Measurements from ENCODE around the gene ZSWIM5.
"Not testable (repeated sequence)": the region's sequence is repeated elsewhere in the genome, so short reads cannot be mapped to it uniquely, and the experiment has no call there.

ZSWIM5 gene

DNA sequence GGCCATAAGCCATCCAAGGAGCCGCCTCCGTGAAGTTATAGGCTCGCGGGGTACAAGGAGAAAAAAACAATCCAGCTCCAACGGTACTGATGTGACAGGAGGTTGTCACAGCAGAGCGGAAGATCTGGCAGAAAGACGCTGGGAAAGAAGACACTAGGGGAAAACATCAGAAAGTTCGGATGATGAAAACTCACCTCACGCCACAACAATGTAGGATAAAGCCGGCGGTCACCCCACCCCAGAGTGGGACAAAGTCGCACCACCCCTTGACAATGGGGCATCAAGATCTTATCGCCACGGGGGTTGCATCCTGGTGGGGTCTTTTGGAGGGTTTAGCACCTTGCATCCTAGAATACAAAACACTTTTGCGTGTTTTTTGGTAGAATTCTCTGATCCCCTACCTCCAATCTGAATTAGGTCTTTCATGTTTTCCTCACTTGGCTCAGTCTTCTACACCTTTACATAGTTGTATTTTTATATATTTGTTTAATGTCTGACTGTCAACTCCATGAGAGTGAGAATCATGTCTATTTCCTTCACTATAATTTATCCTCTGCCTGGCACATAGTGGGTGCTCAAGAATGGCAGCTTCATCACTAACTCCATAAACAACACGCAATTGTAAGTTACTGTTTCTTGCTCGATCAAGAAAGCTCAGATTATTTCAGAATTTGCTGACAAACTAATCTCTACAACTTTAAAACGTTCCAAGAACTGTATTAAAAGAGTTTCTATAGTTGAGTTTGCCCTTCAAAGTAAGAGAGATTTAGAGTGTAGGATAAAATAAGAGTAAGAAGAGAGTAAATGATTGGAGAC is 611 bp upstream of the ZSWIM5 start:
- H3K4me3 ChIP-seq, result peak overlapping the region; percentile 70 to 87 (median 78)
- H3K27me3 ChIP-seq, result peaks cover 62 to 79% (median 76%) of the 10 kb centered on the region in 11 experiments
- H4K20me1 ChIP-seq, result peaks cover 0 to 20% (median 10%) of the 10 kb centered on the region in 11 experiments; a peak in 14 of 22 replicates
- H3K9ac ChIP-seq, result peak overlapping the region in 1 of 11 experiments; percentile 32; a peak in 1 of 22 replicates
- H3K36me3 ChIP-seq, result no peaks in the 10 kb centered on the region
- peaks cover 5 to 15% (median 10%) of the 10 kb centered on the region in 10 experiments; a peak in 16 of 20 replicates for H3K4me1 ChIP-seq
- H3K9me3 ChIP-seq (replicated peaks in 1 of 11), result no peaks in the 10 kb centered on the region
- no peak for TF ChIP-seq Cebpa-rat (IDR thresholded peaks at IDR 0.05)
- H3K4me2 ChIP-seq, result peak overlapping the region; percentile 95 to 100 (median 99)
- H3K27ac ChIP-seq, result no peak overlapping the region

DNA sequence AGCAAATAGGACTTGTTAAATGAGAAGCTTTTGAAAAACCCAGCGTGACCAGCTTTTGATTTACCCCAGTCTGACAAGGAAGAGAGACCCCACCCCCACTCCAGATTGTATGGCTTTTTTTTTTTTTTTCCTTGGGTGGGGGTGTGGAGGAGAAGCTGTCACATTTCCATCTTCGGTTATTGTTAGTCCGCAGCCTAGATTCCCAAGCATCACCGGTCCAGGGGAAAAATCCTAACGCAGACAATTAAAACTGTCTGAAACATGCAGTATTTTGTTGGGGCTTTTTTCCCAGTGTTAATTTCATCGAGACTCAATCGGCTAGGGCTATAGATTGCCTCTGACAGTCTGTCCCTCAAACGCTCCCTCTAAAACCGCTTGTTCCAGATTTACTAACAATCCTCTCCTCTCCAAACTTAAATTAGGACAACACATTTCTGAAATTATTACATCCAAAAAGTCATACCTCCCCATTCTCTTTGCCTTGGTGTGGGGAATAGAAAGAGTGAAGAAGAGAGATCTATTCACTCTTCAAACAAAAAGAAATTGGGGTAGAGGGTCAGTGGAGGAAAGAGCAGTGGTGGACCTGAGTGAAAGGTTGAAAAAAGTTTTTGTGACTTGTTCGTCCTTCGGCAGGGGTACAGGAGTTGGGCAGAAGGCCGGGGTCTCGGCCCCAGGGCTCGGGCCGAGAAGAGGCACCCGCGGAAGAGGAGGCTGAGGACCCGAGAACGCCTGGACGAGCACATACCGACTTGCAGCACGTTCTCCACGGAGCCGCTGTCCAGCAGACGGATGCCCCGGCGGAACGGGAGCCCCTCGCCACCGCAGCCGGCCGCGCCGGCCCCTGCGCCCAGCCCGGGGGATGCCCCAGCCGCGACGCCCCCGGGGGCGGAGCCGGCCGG is 1.1 kb downstream of the ZSWIM5 start:
- no peaks in the 10 kb centered on the region for H3K9me3 ChIP-seq (replicated peaks in 1 of 11)
- H3K9ac ChIP-seq, result peak overlapping the region in 10 of 11 experiments; percentile 51 to 75 (median 69); a peak in 14 of 22 replicates
- no peak for TF ChIP-seq Cebpa-rat (IDR thresholded peaks at IDR 0.05)
- H3K27me3 ChIP-seq, result peaks cover 62 to 82% (median 76%) of the 10 kb centered on the region in 11 experiments
- H3K36me3 ChIP-seq, result no peaks in the 10 kb centered on the region
- H3K4me3 ChIP-seq, result peak overlapping the region; percentile 70 to 87 (median 78)
- H4K20me1 ChIP-seq, result peaks cover 0 to 20% (median 10%) of the 10 kb centered on the region in 11 experiments; a peak in 14 of 22 replicates
- H3K4me2 ChIP-seq, result peak overlapping the region; percentile 95 to 100 (median 99)
- peaks cover 5 to 15% (median 10%) of the 10 kb centered on the region in 10 experiments; a peak in 16 of 20 replicates for H3K4me1 ChIP-seq
- H3K27ac ChIP-seq, result no peak overlapping the region

DNA sequence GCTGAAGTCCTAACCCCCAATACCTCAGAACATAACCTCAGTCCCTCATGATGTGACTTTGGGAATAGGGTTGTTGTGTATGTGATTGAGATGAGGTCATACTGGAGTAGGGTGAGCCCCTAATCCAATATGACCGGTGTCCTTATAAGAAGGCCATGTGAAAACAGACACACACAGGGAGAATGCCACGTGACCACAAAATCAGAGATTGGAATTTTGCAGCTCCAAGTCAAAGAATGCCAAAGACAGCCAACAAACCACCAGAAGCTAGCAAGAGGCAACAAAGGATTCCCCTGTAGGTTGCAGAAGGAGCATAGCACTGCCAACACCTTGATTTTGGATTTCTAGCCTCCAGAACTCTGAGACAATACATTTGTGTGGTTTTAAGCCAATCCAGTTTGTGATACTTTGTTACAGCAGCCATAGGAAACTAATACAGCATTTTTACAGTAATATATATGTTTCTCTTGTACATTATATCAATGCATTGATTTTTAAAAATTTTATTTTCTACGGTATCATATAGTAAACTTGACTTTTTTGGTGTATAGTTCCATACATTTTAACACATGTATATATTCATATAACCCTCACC is 5.4 kb downstream of the ZSWIM5 start:
- Histone ChIP-seq H3K9ac (no peak overlapping the region), H3K27me3 (peaks cover 32 to 42% (median 38%) of the 10 kb centered on the region in 11 experiments), H3K4me1 (peaks cover 0 to 9% (median 5%) of the 10 kb centered on the region in 10 experiments; a peak in 8 of 20 replicates)

DNA sequence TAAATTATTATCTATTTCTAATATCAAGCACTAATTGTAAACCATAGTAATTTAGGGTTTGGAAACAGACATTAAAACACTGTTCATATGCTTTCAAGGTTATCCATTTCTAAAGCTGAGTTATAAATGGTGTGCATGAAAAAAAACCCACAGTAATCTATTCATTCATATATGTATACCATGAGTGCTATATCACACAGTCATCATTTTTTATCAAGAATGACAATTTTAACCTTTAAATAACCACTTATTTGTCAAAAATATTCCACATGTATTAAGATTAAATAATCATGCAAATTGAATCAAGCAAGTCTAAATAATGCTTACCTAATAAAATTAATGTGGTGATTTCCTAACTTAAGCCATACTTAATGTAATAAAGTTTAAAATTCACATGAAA is 6.0 kb downstream of the ZSWIM5 start:
- no peak overlapping the region for H3K9ac ChIP-seq
- H3K27me3 ChIP-seq, result peaks cover 27 to 37% (median 32%) of the 10 kb centered on the region in 11 experiments
- no peak overlapping the region for H3K27ac ChIP-seq
- H3K4me2 ChIP-seq, result no peak overlapping the region
- no peak for TF ChIP-seq Cebpa-rat (IDR thresholded peaks at IDR 0.05)
- peaks cover 0 to 17% (median 0%) of the 10 kb centered on the region in 11 experiments; a peak in 6 of 22 replicates for H3K9me3 ChIP-seq (replicated peaks in 1 of 11)
- peaks cover 0 to 3% (median under 1%) of the 10 kb centered on the region in 10 experiments; a peak in 6 of 20 replicates for H3K4me1 ChIP-seq
- no peaks in the 10 kb centered on the region for H3K36me3 ChIP-seq
- H3K4me3 ChIP-seq, result no peak overlapping the region
- H4K20me1 ChIP-seq, result peaks cover 0 to 6% (median 5%) of the 10 kb centered on the region in 11 experiments; a peak in 14 of 22 replicates

More for the DNA sequence above, 5.4 kb downstream of the ZSWIM5 start:
- Histone ChIP-seq H3K4me3 (no peak overlapping the region), H3K4me2 (no peak overlapping the region), H3K27ac (no peak overlapping the region), H3K36me3 (no peaks in the 10 kb centered on the region), H4K20me1 (peaks cover 0 to 12% (median 10%) of the 10 kb centered on the region in 11 experiments; a peak in 14 of 22 replicates), H3K9me3 (replicated peaks in 1 of 11) (peaks cover 0 to 17% (median 0%) of the 10 kb centered on the region in 11 experiments; a peak in 6 of 22 replicates)
- no peak for TF ChIP-seq Cebpa-rat (IDR thresholded peaks at IDR 0.05)

DNA sequence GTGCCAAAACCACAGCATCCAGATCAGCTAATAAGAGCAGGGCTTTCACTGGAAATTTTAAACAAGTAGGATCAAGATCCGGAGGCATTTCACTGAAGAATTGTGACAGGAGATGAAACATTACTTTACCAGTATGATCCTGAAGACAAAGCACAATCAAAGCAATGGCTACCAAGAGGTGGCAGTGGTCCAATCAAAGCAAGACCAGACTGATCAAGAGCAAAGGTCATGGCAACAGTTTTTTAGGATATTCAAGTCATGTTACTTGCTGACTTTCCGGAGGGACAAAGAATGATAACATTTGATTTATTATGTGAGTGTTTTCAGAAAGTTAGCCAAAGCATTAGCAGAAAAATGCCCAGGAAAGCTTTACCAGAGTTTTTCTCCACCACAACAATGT is 8.2 kb downstream of the ZSWIM5 start:
- H3K4me3 ChIP-seq, result no peak overlapping the region
- TF ChIP-seq Cebpa-rat (IDR thresholded peaks at IDR 0.05), result no peak
- H3K4me2 ChIP-seq, result no peak overlapping the region
- H3K27ac ChIP-seq, result no peak overlapping the region
- H3K36me3 ChIP-seq, result no peaks in the 10 kb centered on the region
- peaks cover 0 to 17% (median 0%) of the 10 kb centered on the region in 11 experiments; a peak in 6 of 22 replicates for H3K9me3 ChIP-seq (replicated peaks in 1 of 11)
- no peaks in the 10 kb centered on the region for H4K20me1 ChIP-seq
- H3K27me3 ChIP-seq, result peaks cover 4 to 14% (median 9%) of the 10 kb centered on the region in 11 experiments; a peak in 19 of 22 replicates
- no peak overlapping the region for H3K9ac ChIP-seq
- H3K4me1 ChIP-seq, result no peaks in the 10 kb centered on the region

DNA sequence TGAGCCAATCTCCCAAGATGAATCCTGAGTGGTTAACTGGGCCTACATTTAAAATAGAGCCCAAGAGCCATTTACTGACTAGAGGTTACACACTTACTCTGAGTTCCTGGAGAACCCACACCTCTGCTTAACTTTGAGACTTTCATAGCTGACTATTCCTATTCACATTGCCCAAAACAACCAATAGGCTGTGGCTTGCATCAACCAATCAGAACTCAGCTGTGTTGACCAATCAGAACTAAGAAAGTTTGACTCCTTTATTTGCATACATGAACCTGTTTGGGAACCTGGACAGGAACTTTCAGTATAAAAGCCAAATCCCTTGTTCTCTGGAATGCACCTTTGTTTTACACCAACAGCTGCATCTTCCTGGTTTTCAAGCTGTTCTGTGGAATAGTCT is 9.5 kb downstream of the ZSWIM5 start:
- Histone ChIP-seq H3K9me3 (replicated peaks in 1 of 11) (peaks cover 0 to 17% (median 0%) of the 10 kb centered on the region in 11 experiments; a peak in 6 of 22 replicates), H3K4me2 (no peak overlapping the region), H3K9ac (no peak overlapping the region), H3K36me3 (no peaks in the 10 kb centered on the region), H4K20me1 (no peaks in the 10 kb centered on the region), H3K4me1 (peaks cover under 1 to 9% (median 6%) of the 10 kb centered on the region in 10 experiments; a peak in 19 of 20 replicates), H3K27ac (no peak overlapping the region), H3K27me3 (peaks cover 0 to 5% (median 0%) of the 10 kb centered on the region in 11 experiments; a peak in 1 of 22 replicates), H3K4me3 (no peak overlapping the region)
- no peak for TF ChIP-seq Cebpa-rat (IDR thresholded peaks at IDR 0.05)

DNA sequence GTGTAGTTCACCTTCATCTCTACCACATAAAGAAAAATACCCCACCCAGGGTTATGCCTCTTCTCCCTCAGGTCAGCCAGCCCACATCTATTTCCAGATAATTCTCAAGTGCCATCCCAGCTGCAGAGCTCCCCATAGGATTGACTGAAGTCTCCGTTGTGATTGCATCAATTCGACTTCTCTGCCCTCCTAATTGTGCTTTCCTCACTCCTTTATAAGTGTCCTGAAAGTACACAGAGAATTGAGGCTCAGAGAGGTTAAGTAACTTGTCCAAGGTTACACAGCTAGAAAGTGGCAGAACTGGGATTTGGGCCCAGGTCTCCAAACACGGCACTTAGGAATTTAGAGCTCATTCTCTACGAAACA is 15.0 kb downstream of the ZSWIM5 start:
- H3K27me3 ChIP-seq, result no peaks in the 10 kb centered on the region

DNA sequence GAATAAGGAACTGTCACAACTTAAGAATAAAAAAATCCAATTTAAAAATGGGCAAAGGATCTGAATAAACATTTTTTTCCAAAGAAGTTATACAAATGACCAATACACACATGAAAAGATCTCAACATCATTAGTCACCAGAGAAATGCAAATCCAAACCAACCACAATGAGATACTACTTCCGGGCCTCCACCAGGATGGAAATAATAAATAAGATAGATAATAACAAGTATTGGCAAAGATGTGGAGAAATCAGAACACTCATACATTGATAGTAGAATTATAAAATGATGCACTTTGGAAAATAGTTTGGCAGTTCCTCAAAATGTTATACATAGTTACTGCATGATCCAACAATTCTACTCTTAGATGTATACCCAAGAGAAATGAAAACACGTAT is 18.7 kb downstream of the ZSWIM5 start:
- H3K27me3 ChIP-seq, result no peaks in the 10 kb centered on the region
- no peaks in the 10 kb centered on the region for H3K36me3 ChIP-seq
- H3K4me1 ChIP-seq, result peaks cover 10 to 22% (median 18%) of the 10 kb centered on the region in 10 experiments
- H3K27ac ChIP-seq, result no peak overlapping the region
- H3K4me2 ChIP-seq, result no peak overlapping the region
- no peaks in the 10 kb centered on the region for H3K9me3 ChIP-seq (replicated peaks in 1 of 11)
- H3K9ac ChIP-seq, result no peak overlapping the region
- no peak for TF ChIP-seq Cebpa-rat (IDR thresholded peaks at IDR 0.05)
- no peaks in the 10 kb centered on the region for H4K20me1 ChIP-seq
- no peak overlapping the region for H3K4me3 ChIP-seq

More for the DNA sequence above, 15.0 kb downstream of the ZSWIM5 start:
- no peaks in the 10 kb centered on the region for H3K36me3 ChIP-seq
- no peaks in the 10 kb centered on the region for H3K9me3 ChIP-seq (replicated peaks in 1 of 11)
- no peaks in the 10 kb centered on the region for H4K20me1 ChIP-seq
- H3K4me3 ChIP-seq, result no peak overlapping the region
- TF ChIP-seq Cebpa-rat (IDR thresholded peaks at IDR 0.05), result no peak
- H3K9ac ChIP-seq, result no peak overlapping the region; a peak in 3 of 22 replicates
- peak overlapping the region; percentile 22 to 65 (median 50); a peak in 21 of 22 replicates for H3K4me2 ChIP-seq
- peaks cover 10 to 22% (median 18%) of the 10 kb centered on the region in 10 experiments for H3K4me1 ChIP-seq
- H3K27ac ChIP-seq, result peak overlapping the region in 4 of 11 experiments; percentile 24 to 33 (median 30); a peak in 5 of 22 replicates

DNA sequence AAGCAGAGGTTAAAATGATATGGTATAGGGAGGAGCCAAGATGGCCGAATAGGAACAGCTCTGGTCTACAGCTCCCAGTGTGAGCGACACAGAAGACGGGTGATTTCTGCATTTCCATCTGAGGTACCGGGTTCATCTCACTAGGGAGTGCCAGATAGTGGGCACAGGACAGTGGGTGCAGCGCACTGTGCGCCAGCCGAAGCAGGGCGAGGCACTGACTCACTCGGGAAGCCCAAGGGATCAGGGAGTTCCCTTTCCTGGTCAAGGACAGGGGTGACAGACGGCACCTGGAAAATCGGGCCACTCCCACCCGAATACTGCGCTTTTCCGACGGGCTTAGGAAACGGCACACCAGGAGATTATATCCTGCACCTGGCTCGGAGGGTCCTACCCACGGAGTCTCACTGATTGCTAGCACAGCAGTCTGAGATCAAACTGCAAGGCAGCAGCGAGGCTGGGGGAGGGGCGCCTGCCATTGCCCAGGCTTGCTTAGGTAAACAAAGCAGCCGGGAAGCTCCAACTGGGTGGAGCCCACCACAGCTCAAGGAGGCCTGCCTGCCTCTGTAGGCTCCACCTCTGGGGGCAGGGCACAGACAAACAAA is 26.4 kb downstream of the ZSWIM5 start:
- H3K27ac ChIP-seq, H3K27me3 ChIP-seq, H3K9ac ChIP-seq, H3K36me3 ChIP-seq, H3K4me2 ChIP-seq, H3K4me1 ChIP-seq, H3K4me3 ChIP-seq, H4K20me1 ChIP-seq: not testable (repeated sequence)
- H3K9me3 ChIP-seq (replicated peaks in 1 of 11), result peaks cover 0 to 12% (median 10%) of the 10 kb centered on the region in 11 experiments; a peak in 15 of 22 replicates

All from BLaER1 treated with 17β-estradiol and CSF1 and Interleukin-3, amounts not matched to agents 10 nM and 100 nM (cell line).